GM18868 (cell line): ENCODE data around the gene SFMBT1.

Experiments used
- ATAC-seq: cut with Tn5 transposase; IDR thresholded peaks from one replicate; pipeline ENCODE4 v1.9.1; 2021; ENCODE audit warnings: mild to moderate bottlenecking, moderate library complexity; ENCODE audit not compliant: unreplicated experiment

The SFMBT1 gene

DNA sequence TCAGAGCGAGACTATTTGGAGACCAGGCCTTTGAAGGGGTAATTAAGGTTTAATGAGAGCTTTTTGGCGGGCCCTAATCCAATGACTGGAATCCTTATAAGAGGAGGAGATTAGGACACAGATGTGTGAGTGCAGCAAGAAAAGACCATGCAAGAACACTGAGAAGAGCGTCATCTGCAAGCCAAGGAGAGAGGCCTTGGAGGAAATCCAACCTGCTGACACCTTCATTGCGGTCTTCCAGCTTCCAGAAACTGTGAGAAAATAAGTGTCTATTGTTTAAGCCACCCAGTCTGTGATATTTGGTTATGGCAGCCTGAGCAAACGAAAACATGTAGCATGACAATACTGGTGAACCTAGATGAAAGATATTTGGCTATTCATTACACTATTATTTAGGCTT lies 188.0 kb downstream of the SFMBT1 start:
- ATAC-seq, result no peak

DNA sequence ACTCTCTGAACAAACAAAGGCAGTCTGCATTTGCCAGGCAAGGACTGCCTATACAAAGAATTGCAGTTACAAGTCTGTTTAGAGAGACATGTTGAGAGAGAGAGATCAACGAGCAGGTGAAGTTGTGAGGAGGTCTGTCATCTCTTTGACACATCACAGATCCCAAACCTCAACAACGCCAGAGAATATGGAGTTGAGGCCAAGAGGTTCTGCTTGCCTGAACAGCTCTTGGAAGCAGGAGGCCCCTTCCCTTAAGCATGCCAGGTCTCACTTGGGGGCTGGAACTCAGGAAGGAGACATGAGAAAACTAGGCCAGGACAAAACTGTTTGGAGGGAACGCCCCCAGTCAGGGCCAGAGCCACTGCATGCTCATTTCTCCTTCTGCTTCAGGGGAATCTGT lies 188.7 kb downstream of the SFMBT1 start:
- peak; percentile 19 for ATAC-seq

DNA sequence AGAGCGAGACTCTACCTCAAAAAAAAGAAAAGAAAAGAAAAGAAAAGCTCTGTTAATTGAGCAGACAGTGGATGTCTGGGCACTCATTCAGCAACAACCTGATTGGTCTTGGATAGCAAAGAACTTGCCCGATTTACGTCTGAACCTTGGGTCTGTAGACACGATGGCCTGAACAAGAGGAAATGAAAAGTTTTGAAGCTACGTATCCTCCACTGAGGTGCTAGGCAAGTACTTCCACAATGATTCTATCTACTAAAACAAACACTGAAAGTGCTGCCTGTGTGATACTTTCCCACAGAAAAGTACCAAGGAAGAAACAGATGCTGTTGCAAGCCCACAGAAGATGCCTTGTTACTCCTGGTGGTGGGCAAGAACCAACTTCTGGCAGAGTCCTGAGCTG lies 189.2 kb downstream of the SFMBT1 start:
- peak; percentile 61 for ATAC-seq

DNA sequence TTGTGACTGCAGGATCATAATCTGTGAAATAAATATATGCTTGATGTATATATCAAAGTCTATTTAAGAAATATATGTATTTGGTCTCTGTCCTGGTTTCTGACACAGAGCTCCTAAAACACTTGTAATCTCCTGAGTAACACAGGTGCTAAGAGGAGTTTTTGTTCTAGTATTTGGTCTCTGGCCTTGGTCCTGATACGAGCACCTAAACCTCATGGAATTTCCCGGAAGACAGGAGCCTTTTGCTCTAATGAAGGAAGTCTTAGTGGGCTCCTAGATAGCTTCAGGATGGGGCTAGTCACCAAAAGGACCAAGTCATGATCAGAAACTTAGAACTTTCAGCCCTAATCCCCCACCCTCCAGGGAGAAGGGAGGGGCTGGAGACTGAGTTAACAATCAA lies 191.9 kb downstream of the SFMBT1 start:
- no peak for ATAC-seq
